ENCODE measurements around the gene KRT27.

DNA sequence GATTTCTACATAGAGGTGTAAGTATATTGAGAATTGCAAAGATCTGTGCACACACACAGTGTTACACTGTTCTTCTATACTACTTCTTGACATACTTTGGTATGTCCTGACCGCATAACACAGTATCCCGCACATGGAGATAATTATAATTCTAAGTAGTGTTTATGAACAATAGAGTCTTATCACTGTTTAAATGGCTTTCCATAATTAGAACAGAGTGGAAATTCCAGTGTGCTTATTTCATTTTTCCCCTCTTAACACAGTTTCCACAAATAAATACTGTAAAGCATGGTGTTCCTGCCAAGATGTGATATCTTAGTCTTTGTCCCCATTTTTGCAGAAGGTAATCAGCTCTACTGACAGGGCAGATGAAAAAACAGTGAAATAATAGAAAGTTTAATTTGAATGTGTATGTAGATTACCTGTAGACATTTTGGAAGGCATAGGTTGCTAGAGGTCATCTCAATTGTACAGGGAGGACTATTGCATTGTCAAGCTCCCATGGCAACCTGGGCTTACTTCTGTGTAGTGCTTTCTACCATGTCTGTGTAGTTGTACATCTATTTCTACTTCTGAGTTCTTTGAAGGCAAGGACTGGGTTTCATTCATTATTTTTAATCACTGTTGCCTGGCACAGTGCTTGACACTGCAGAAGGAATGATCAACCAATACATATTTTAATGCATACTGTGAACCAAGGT is 27.5 kb upstream of the KRT27 start:
- TF ChIP-seq, protein P1, sequence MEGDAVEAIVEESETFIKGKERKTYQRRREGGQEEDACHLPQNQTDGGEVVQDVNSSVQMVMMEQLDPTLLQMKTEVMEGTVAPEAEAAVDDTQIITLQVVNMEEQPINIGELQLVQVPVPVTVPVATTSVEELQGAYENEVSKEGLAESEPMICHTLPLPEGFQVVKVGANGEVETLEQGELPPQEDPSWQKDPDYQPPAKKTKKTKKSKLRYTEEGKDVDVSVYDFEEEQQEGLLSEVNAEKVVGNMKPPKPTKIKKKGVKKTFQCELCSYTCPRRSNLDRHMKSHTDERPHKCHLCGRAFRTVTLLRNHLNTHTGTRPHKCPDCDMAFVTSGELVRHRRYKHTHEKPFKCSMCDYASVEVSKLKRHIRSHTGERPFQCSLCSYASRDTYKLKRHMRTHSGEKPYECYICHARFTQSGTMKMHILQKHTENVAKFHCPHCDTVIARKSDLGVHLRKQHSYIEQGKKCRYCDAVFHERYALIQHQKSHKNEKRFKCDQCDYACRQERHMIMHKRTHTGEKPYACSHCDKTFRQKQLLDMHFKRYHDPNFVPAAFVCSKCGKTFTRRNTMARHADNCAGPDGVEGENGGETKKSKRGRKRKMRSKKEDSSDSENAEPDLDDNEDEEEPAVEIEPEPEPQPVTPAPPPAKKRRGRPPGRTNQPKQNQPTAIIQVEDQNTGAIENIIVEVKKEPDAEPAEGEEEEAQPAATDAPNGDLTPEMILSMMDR (conservative IDR thresholded peaks at IDR 0.05; ENCODE audit: low read length) = no peak
- TF ChIP-seq EZH2phosphoT487 (IDR thresholded peaks at IDR 0.05; ENCODE audit: borderline replicate concordance, low read depth, low read length) = no peak

All from OCI-LY7 (cell line).